ENCODE results near the gene GBF1.
"Not testable (repeated sequence)": the region's sequence is repeated elsewhere in the genome, so short reads cannot be mapped to it uniquely, and the experiment has no call there.

Gene GBF1

GRCh38 chr10:102208311-102209035 is 36.9 kb upstream of the GBF1 start:
- no peak for TF ChIP-seq CTCF (IDR thresholded peaks at IDR 0.05; ENCODE audit: borderline replicate concordance, insufficient read depth, low read depth, low read length)
- H3K4me3 ChIP-seq (ENCODE audit: low read depth, low read length) = no peak overlapping the region

GRCh38 chr10:102211615-102212299 is 33.6 kb upstream of the GBF1 start:
- TF ChIP-seq CTCF (IDR thresholded peaks at IDR 0.05; ENCODE audit: borderline replicate concordance, insufficient read depth, low read depth, low read length) = no peak
- no peak overlapping the region for H3K4me3 ChIP-seq (ENCODE audit: low read depth, low read length)

- H3K4me3 ChIP-seq (ENCODE audit: low read depth, low read length) = not testable (repeated sequence)
These were observed 31.7 kb upstream of the GBF1 start for GRCh38 chr10:102213599-102213998.

GRCh38 chr10:102219370-102219769 is 26.0 kb upstream of the GBF1 start:
- no peak for TF ChIP-seq CTCF (IDR thresholded peaks at IDR 0.05; ENCODE audit: borderline replicate concordance, insufficient read depth, low read depth, low read length)
- no peak overlapping the region for H3K4me3 ChIP-seq (ENCODE audit: low read depth, low read length)

GRCh38 chr10:102220612-102221011 is 24.7 kb upstream of the GBF1 start:
- TF ChIP-seq CTCF (IDR thresholded peaks at IDR 0.05; ENCODE audit: borderline replicate concordance, insufficient read depth, low read depth, low read length) = no peak
- no peak overlapping the region for H3K4me3 ChIP-seq (ENCODE audit: low read depth, low read length)

GRCh38 chr10:102222797-102223196 is 22.5 kb upstream of the GBF1 start:
- H3K4me3 ChIP-seq (ENCODE audit: low read depth, low read length) = no peak overlapping the region
- no peak for TF ChIP-seq CTCF (IDR thresholded peaks at IDR 0.05; ENCODE audit: borderline replicate concordance, insufficient read depth, low read depth, low read length)

- H3K4me3 ChIP-seq (ENCODE audit: low read depth, low read length) = peak within 1 kb of the TSS; percentile 12
- no peak for TF ChIP-seq CTCF (IDR thresholded peaks at IDR 0.05; ENCODE audit: borderline replicate concordance, insufficient read depth, low read depth, low read length)
These were observed 19.4 kb upstream of the GBF1 start, which contains the start of gene ELOVL3 for GRCh38 chr10:102225646-102226541. Gene ELOVL3 (plus strand): TSS chr10:102226299. CDS start chr10:102226549, 250 bp downstream.

Data from GM12875 (cell line).